Neural progenitor cell (in vitro differentiated cells): ENCODE results near the gene CAPN2.

ENCODE experiments used
- EZH2 ChIP-seq: fragments of 200-600 bp; sonication (generic); IDR thresholded peaks from 2 replicates; pipeline ENCODE4 v1.6.1; 2017; ENCODE audit warnings: antibody characterized with exemption, mild to moderate bottlenecking, moderate library complexity
- EZH2phosphoT487 ChIP-seq: fragments of 200-600 bp; sonication (generic); IDR thresholded peaks from 2 replicates; pipeline ENCODE4 v1.6.1; 2017; ENCODE audit warnings: antibody characterized with exemption
- TF ChIP-seq, protein P1 (sequence below): fragments of 200-600 bp; sonication (generic); IDR thresholded peaks from 2 replicates; pipeline ENCODE4 v1.5.1; 2017; ENCODE audit warnings: antibody characterized with exemption, mild to moderate bottlenecking

DNA sequence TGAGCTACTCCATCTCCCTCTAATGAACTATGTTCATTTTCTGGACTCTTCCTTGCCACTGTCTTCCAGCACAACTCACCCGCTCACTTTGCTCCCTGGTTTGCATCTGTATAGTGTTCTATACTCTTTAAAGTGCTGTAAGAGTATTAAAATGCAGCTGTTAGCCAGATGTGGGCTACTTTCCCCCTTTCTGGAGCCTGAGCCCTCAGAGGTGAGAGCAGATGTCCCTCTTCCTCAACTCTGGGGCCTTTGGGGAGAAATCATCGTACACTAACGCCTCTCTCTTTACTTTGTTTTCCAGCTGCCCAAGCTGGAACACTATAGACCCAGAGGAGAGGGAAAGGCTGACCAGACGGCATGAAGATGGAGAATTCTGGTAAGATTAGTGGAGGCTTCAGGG is 39.4 kb downstream of the CAPN2 start:
- TF ChIP-seq, protein P1, sequence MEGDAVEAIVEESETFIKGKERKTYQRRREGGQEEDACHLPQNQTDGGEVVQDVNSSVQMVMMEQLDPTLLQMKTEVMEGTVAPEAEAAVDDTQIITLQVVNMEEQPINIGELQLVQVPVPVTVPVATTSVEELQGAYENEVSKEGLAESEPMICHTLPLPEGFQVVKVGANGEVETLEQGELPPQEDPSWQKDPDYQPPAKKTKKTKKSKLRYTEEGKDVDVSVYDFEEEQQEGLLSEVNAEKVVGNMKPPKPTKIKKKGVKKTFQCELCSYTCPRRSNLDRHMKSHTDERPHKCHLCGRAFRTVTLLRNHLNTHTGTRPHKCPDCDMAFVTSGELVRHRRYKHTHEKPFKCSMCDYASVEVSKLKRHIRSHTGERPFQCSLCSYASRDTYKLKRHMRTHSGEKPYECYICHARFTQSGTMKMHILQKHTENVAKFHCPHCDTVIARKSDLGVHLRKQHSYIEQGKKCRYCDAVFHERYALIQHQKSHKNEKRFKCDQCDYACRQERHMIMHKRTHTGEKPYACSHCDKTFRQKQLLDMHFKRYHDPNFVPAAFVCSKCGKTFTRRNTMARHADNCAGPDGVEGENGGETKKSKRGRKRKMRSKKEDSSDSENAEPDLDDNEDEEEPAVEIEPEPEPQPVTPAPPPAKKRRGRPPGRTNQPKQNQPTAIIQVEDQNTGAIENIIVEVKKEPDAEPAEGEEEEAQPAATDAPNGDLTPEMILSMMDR, result no peak
- TF ChIP-seq EZH2phosphoT487 (no peak), EZH2 (no peak)
